ENCODE data around the gene MAD1L1. TPM values are rescaled to one million over a fixed set of nuclear protein-coding genes. Genes with fewer than 3 reads are reported as not detected.

MAD1L1 gene
- total RNA-seq, 1 donor from 2014 or later = 32.3 TPM

GRCh38 chr7:1794888-1795542 lies 437.7 kb downstream of the MAD1L1 start:
- no peak for TF ChIP-seq EZH2 (IDR thresholded peaks at IDR 0.05; ENCODE audit: insufficient read depth, low read length)
- TF ChIP-seq, protein P1, sequence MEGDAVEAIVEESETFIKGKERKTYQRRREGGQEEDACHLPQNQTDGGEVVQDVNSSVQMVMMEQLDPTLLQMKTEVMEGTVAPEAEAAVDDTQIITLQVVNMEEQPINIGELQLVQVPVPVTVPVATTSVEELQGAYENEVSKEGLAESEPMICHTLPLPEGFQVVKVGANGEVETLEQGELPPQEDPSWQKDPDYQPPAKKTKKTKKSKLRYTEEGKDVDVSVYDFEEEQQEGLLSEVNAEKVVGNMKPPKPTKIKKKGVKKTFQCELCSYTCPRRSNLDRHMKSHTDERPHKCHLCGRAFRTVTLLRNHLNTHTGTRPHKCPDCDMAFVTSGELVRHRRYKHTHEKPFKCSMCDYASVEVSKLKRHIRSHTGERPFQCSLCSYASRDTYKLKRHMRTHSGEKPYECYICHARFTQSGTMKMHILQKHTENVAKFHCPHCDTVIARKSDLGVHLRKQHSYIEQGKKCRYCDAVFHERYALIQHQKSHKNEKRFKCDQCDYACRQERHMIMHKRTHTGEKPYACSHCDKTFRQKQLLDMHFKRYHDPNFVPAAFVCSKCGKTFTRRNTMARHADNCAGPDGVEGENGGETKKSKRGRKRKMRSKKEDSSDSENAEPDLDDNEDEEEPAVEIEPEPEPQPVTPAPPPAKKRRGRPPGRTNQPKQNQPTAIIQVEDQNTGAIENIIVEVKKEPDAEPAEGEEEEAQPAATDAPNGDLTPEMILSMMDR (IDR thresholded peaks at IDR 0.05; ENCODE audit: insufficient read depth, low read depth, low read length) = peak; percentile 12
- H3K9me3 ChIP-seq (ENCODE audit: insufficient read depth, low read depth, low read length) = peaks cover 10% of the 10 kb centered on the region
- Mint-ChIP-seq H3K27me3 (ENCODE audit: low read depth, unreplicated experiment) (peaks cover 21% of the 10 kb centered on the region), H3K27ac (ENCODE audit: unreplicated experiment) (no peak overlapping the region), H3K36me3 (ENCODE audit: low read depth, unreplicated experiment) (peaks cover 2% of the 10 kb centered on the region), H3K4me1 (ENCODE audit: low read depth, unreplicated experiment) (no peaks in the 10 kb centered on the region), H3K9me3 (ENCODE audit: unreplicated experiment) (peaks cover 22% of the 10 kb centered on the region), H3K4me3 (ENCODE audit: unreplicated experiment) (no peak overlapping the region)
- H3K4me3 ChIP-seq (ENCODE audit: insufficient read depth, low read depth, low read length) = no peak overlapping the region
- no peak overlapping the region for H3K27ac ChIP-seq (ENCODE audit: low read depth, low read length)
- H3K9ac ChIP-seq (ENCODE audit: low read length) = no peak overlapping the region
- H2AFZ ChIP-seq (ENCODE audit: low read depth, low read length) = no peak overlapping the region
- H3K4me2 ChIP-seq (ENCODE audit: low read length) = no peak overlapping the region
- H3K79me2 ChIP-seq (ENCODE audit: insufficient read depth, low read length) = no peaks in the 10 kb centered on the region
- FAIRE-seq (no peak), DNase-seq (ENCODE audit: low read depth) (no peak)
- no peaks in the 10 kb centered on the region for H3K4me1 ChIP-seq (ENCODE audit: insufficient read depth, low read length)
- H3K36me3 ChIP-seq (ENCODE audit: insufficient read depth, low read length) = no peaks in the 10 kb centered on the region
- no peaks in the 10 kb centered on the region for H4K20me1 ChIP-seq (ENCODE audit: insufficient read depth, low read length)
- H3K27me3 ChIP-seq (ENCODE audit: insufficient read depth, low read length) = no peaks in the 10 kb centered on the region

DNA sequence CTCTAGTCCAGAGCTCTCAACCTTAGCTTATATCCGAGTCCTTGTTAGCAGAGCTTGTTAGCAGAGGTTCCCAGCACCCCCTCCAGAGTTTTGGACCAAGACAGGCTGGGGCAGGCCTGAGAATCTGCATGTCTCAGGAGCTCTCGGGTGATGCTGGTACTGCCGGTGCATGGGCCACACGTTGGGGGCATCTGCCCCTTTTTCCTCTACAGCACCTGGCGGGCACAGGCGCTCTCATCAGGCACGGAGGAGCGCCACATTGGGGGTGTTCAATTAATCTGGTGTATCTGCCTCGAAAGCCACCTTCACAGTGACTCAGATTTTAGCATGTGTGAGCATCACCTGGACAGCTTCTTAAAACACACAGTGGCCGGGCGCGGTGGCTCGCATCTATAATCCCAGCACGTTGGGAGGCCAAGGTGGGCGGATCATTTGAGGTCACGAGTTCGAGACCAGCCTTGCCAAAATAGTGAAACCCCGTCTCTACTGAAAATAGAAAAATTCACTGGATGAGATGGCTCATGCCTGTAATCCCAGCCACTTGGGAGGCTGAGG lies 445.0 kb downstream of the MAD1L1 start:
- H2AFZ ChIP-seq (ENCODE audit: low read depth, low read length) = no peak overlapping the region
- Mint-ChIP-seq H3K4me1 (ENCODE audit: low read depth, unreplicated experiment) (no peaks in the 10 kb centered on the region), H3K36me3 (ENCODE audit: low read depth, unreplicated experiment) (no peaks in the 10 kb centered on the region), H3K27me3 (ENCODE audit: low read depth, unreplicated experiment) (peaks cover 15% of the 10 kb centered on the region), H3K27ac (ENCODE audit: unreplicated experiment) (no peak overlapping the region), H3K4me3 (ENCODE audit: unreplicated experiment) (no peak overlapping the region), H3K9me3 (ENCODE audit: unreplicated experiment) (peaks cover 13% of the 10 kb centered on the region)
- H3K27me3 ChIP-seq (ENCODE audit: insufficient read depth, low read length) = no peaks in the 10 kb centered on the region
- TF ChIP-seq, protein P1 (IDR thresholded peaks at IDR 0.05; ENCODE audit: insufficient read depth, low read depth, low read length) = no peak
- no peak for TF ChIP-seq EZH2 (IDR thresholded peaks at IDR 0.05; ENCODE audit: insufficient read depth, low read length)
- FAIRE-seq (no peak), DNase-seq (ENCODE audit: low read depth) (no peak)
- H3K79me2 ChIP-seq (ENCODE audit: insufficient read depth, low read length) = no peaks in the 10 kb centered on the region
- H3K9me3 ChIP-seq (ENCODE audit: insufficient read depth, low read depth, low read length) = no peaks in the 10 kb centered on the region
- no peak overlapping the region for H3K9ac ChIP-seq (ENCODE audit: low read length)
- H3K4me2 ChIP-seq (ENCODE audit: low read length) = no peak overlapping the region
- H3K4me3 ChIP-seq (ENCODE audit: insufficient read depth, low read depth, low read length) = no peak overlapping the region
- no peak overlapping the region for H3K27ac ChIP-seq (ENCODE audit: low read depth, low read length)
- H3K4me1 ChIP-seq (ENCODE audit: insufficient read depth, low read length) = no peaks in the 10 kb centered on the region
- H4K20me1 ChIP-seq (ENCODE audit: insufficient read depth, low read length) = no peaks in the 10 kb centered on the region
- no peaks in the 10 kb centered on the region for H3K36me3 ChIP-seq (ENCODE audit: insufficient read depth, low read length)

- Mint-ChIP-seq H3K9me3 (ENCODE audit: unreplicated experiment) (peaks cover 13% of the 10 kb centered on the region), H3K4me1 (ENCODE audit: low read depth, unreplicated experiment) (no peaks in the 10 kb centered on the region), H3K27me3 (ENCODE audit: low read depth, unreplicated experiment) (peaks cover 17% of the 10 kb centered on the region), H3K27ac (ENCODE audit: unreplicated experiment) (no peak overlapping the region), H3K4me3 (ENCODE audit: unreplicated experiment) (no peak overlapping the region), H3K36me3 (ENCODE audit: low read depth, unreplicated experiment) (no peaks in the 10 kb centered on the region)
- Histone ChIP-seq H3K36me3 (ENCODE audit: insufficient read depth, low read length) (no peaks in the 10 kb centered on the region), H4K20me1 (ENCODE audit: insufficient read depth, low read length) (no peaks in the 10 kb centered on the region), H3K9me3 (ENCODE audit: insufficient read depth, low read depth, low read length) (no peaks in the 10 kb centered on the region), H3K9ac (ENCODE audit: low read length) (no peak overlapping the region), H3K4me2 (ENCODE audit: low read length) (no peak overlapping the region), H3K4me3 (ENCODE audit: insufficient read depth, low read depth, low read length) (no peak overlapping the region), H3K27me3 (ENCODE audit: insufficient read depth, low read length) (no peaks in the 10 kb centered on the region), H3K27ac (ENCODE audit: low read depth, low read length) (no peak overlapping the region), H3K79me2 (ENCODE audit: insufficient read depth, low read length) (no peaks in the 10 kb centered on the region), H2AFZ (ENCODE audit: low read depth, low read length) (no peak overlapping the region), H3K4me1 (ENCODE audit: insufficient read depth, low read length) (no peaks in the 10 kb centered on the region)
- FAIRE-seq (no peak), DNase-seq (ENCODE audit: low read depth) (no peak)
- TF ChIP-seq, protein P1 (IDR thresholded peaks at IDR 0.05; ENCODE audit: insufficient read depth, low read depth, low read length) = no peak
- TF ChIP-seq EZH2 (IDR thresholded peaks at IDR 0.05; ENCODE audit: insufficient read depth, low read length) = no peak
These were observed 445.5 kb downstream of the MAD1L1 start for GRCh38 chr7:1787241-1787640.
